NAMALWA (cell line): Measurements from ENCODE around the gene TMIGD2.

Experiments
- DNase-seq: peaks from one replicate; pipeline ENCODE4 v3.0.0-alpha.2; 2015; ENCODE audit warnings: low spot score

Gene TMIGD2

GRCh38 chr19:4267101-4267900 lies 34.9 kb downstream of the TMIGD2 start:
- peak; percentile 89 for DNase-seq

GRCh38 chr19:4266253-4267000 lies 35.8 kb downstream of the TMIGD2 start:
- no peak for DNase-seq

GRCh38 chr19:4264812-4265211 lies 37.4 kb downstream of the TMIGD2 start:
- no peak for DNase-seq

GRCh38 chr19:4260613-4261191 lies 41.5 kb downstream of the TMIGD2 start:
- DNase-seq, result no peak

GRCh38 chr19:4258181-4258580 lies 44.0 kb downstream of the TMIGD2 start:
- DNase-seq, result no peak

- no peak for DNase-seq
Measured at GRCh38 chr19:4257025-4257424, 45.2 kb downstream of the TMIGD2 start.

- DNase-seq, result peak; percentile 54
Measured at GRCh38 chr19:4256563-4256962, 45.6 kb downstream of the TMIGD2 start.

GRCh38 chr19:4246767-4247593 lies 55.2 kb downstream of the TMIGD2 start, which contains the start of gene YJU2:
Gene YJU2 (plus strand): TSS chr19:4247080. CDS start chr19:4247147, 67 bp downstream.
- DNase-seq, result peak; percentile 100

- DNase-seq, result peak; percentile 38
Measured at GRCh38 chr19:4245938-4246337, 56.3 kb downstream of the TMIGD2 start.
